Central memory CD8-positive, alpha-beta T cell (primary cell): ENCODE data around the gene IL18R1.

Source experiments
- ATAC-seq: fragments of 150-1000 bp; cut with Tn5 transposase; replicated peaks from 2 replicates; pipeline ENCODE4 v1.10.0; 2022; ENCODE audit warnings: mild to moderate bottlenecking, moderate FRiP score, moderate number of reproducible peaks; ENCODE audit not compliant: poor library complexity, severe bottlenecking; ENCODE audit errors: extremely low read depth
- DNase-seq, 2 donors: peaks; one replicate each; pipeline ENCODE4 v3.0.0; 2021; ENCODE audit warnings: low spot score in 2 of 2
- H3K27ac Mint-ChIP-seq: one replicate; pipeline ENCODE4 v1.8.0; 2022; ENCODE audit warnings: low read depth, mild to moderate bottlenecking, moderate library complexity, mixed read lengths
- H3K27me3 Mint-ChIP-seq: one replicate; pipeline ENCODE4 v1.8.0; 2022; ENCODE audit warnings: mixed read lengths
- H3K36me3 Mint-ChIP-seq: one replicate; pipeline ENCODE4 v1.8.0; 2022; ENCODE audit warnings: mild to moderate bottlenecking, moderate library complexity, mixed read lengths; ENCODE audit not compliant: insufficient read depth
- H3K4me1 Mint-ChIP-seq: one replicate; pipeline ENCODE4 v1.8.0; 2022; ENCODE audit warnings: mixed read lengths
- H3K4me3 Mint-ChIP-seq: one replicate; pipeline ENCODE4 v1.8.0; 2022; ENCODE audit warnings: mild to moderate bottlenecking, moderate library complexity, mixed read lengths
- H3K9me3 Mint-ChIP-seq: one replicate; pipeline ENCODE4 v1.8.0; 2022; ENCODE audit warnings: mixed read lengths

IL18R1 gene

DNA sequence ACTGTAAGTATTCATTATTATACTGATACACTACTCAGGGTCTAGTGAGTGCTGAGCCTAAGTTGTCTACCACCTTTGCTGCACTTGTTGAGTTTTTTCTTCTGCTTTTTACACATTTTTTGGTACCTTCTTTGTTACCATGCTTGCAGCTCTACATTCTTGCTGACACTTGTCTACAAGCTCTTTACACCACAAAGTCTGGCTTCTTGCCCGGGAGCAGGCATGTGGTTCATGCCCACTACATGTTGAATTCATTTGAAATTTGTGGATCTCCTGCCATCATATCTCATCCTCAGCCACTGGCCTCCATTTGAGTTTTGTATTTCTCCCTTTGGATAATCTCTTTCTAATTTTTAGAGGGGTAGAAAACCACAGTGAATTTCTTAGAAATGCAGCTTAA is 29.9 kb downstream of the IL18R1 start:
- peaks cover 13% of the 10 kb centered on the region for H3K4me1 Mint-ChIP-seq
- no peak overlapping the region for H3K4me3 Mint-ChIP-seq
- peaks cover 6% of the 10 kb centered on the region for H3K36me3 Mint-ChIP-seq
- no peaks in the 10 kb centered on the region for H3K27me3 Mint-ChIP-seq
- H3K9me3 Mint-ChIP-seq: peaks cover 9% of the 10 kb centered on the region
- no peak for ATAC-seq
- no peak for DNase-seq
- no peak overlapping the region for H3K27ac Mint-ChIP-seq

DNA sequence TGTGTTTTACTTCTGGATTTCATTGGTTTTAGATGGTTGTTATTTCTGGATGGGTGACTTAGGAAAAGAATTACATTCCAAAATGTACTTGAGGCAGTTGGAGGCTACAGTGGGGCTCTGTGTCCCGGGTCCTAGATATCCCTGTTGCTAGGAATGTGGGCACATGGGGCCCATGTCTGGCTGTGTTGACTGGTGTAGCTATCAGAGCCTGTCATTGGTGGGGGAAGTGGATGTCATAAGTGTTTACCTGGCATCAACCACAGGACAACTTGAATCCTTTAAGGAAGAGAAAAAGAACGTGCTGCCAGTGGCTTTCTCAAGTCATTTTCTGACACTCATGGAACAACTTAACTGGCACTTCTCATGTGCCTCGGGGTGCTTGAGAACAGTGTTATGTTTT is 30.4 kb downstream of the IL18R1 start:
- H3K4me3 Mint-ChIP-seq: no peak overlapping the region
- H3K9me3 Mint-ChIP-seq: peaks cover 9% of the 10 kb centered on the region
- peaks cover 6% of the 10 kb centered on the region for H3K36me3 Mint-ChIP-seq
- ATAC-seq: no peak
- no peak for DNase-seq
- no peaks in the 10 kb centered on the region for H3K27me3 Mint-ChIP-seq
- H3K4me1 Mint-ChIP-seq: peaks cover 12% of the 10 kb centered on the region
- H3K27ac Mint-ChIP-seq: no peak overlapping the region

DNA sequence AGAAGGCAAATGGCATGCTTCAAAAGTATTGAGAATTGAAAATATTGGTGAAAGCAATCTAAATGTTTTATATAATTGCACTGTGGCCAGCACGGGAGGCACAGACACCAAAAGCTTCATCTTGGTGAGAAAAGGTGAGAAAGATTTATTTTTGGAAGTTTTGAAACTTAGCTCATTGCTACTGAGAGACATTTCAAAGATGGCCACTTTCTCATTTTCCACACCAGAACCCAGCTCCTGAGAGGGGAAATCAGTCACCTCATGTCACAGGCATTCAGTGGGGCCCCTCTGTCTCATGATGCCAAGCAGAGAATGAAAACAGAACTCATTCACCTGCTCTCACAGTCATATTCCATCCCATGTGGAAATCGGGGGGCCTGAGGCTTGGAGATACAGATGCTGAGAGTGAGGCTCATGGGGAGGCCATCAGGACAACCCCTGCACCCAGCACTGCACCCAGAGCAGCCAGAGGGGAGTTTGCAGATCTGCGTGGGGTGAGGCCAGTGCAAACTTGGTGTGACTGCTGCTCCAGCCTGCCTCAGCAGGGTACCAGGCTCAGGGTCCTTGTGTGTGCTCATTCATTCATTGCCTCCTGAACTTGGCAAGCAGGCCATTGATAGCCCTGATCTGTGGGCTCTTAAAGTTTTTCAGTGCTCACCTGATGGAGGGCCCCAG is 31.4 kb downstream of the IL18R1 start:
- ATAC-seq (no peak), DNase-seq (no peak)
- H3K27me3 Mint-ChIP-seq: no peaks in the 10 kb centered on the region
- peaks cover 22% of the 10 kb centered on the region for H3K4me1 Mint-ChIP-seq
- peaks cover 9% of the 10 kb centered on the region for H3K9me3 Mint-ChIP-seq
- H3K27ac Mint-ChIP-seq: no peak overlapping the region
- no peak overlapping the region for H3K4me3 Mint-ChIP-seq
- peaks cover 6% of the 10 kb centered on the region for H3K36me3 Mint-ChIP-seq

DNA sequence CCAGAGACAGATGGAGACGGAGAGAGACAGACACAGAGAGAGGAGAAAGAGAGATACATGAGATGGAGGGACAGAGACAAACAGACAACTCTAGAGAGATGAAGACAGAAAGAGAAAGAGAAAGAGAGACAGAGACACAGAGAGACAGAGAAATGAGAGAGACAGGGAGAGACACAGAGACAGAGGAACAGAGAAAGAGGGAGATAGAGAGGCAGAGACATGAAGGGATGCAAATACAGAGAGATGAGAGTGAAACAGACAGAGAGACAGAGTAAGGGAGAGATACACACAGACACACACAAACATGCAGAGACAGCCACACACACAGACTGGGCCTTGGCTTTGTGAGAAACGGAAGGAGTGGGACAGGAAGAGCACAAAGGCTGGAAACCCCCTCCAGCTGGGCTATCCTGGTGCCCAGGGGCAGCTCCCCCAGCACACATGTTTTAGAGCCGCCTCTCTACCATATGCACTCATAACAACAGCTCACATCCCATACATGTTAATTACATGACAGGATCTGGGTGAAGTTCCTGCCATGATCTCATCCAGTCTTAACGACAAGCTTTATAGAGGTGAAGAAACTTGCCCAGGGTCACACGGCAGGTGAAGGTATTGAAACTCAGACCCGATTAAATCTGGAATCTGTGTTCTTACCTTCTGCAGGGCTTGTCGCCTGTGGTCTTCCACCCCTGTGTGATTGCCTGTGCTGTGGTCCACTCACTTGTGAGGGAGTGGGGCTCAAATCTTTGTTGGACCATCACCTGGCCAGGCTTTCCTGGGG is 32.4 kb downstream of the IL18R1 start:
- DNase-seq (no peak), ATAC-seq (no peak)
- no peak overlapping the region for H3K27ac Mint-ChIP-seq
- H3K36me3 Mint-ChIP-seq: peaks cover 6% of the 10 kb centered on the region
- peaks cover 9% of the 10 kb centered on the region for H3K9me3 Mint-ChIP-seq
- no peaks in the 10 kb centered on the region for H3K27me3 Mint-ChIP-seq
- H3K4me1 Mint-ChIP-seq: peaks cover 25% of the 10 kb centered on the region
- H3K4me3 Mint-ChIP-seq: no peak overlapping the region

DNA sequence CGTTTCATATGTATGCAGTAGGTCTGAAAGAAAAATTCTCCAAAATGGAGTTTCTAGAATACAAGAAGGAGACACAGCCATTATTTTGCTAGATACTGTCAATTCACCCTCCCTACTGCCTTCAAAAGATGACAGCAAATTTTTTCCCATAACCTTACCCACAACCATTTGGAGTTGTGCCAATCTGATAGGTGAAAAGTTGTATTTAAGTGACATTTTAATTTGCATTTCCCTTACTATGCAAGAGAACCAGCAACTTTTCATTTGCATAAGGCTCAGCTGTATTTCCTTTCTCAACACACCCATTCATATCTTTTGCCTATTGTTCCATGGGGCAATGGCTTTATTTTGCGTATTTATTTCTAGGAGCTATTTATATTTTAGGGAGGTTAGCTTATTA is 36.0 kb downstream of the IL18R1 start:
- ATAC-seq: peak; percentile 68
- H3K4me1 Mint-ChIP-seq: peaks cover 25% of the 10 kb centered on the region

DNA sequence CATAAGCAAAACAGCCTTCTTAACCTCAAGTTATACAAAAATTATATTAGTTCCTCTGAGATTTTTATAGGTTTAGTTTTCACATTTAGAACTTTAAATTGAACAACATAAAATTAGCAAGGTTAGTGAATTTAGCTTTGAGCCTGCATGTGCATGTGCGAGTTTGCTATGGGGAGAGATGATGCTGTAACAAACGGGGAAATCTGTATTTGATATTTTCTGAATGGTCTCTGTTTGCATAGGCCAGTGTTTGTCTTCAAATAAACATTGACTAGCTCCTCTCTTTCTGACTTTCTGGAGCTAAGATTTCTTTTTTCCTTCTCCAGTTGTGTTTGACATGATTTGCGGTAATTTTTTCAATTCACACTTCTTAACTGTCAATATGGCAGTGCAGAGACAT is 36.5 kb downstream of the IL18R1 start:
- H3K9me3 Mint-ChIP-seq: no peaks in the 10 kb centered on the region
- H3K27ac Mint-ChIP-seq: no peak overlapping the region
- ATAC-seq: no peak
- H3K4me3 Mint-ChIP-seq: no peak overlapping the region
- peaks cover 25% of the 10 kb centered on the region for H3K4me1 Mint-ChIP-seq
- no peak for DNase-seq
- H3K27me3 Mint-ChIP-seq: no peaks in the 10 kb centered on the region
- H3K36me3 Mint-ChIP-seq: peaks cover 3% of the 10 kb centered on the region

More for the DNA sequence above, 36.0 kb downstream of the IL18R1 start:
- Mint-ChIP-seq H3K4me3 (no peak overlapping the region), H3K9me3 (no peaks in the 10 kb centered on the region), H3K27me3 (no peaks in the 10 kb centered on the region), H3K27ac (peak overlapping the region; percentile 39), H3K36me3 (peaks cover 3% of the 10 kb centered on the region)
- DNase-seq: no peak

DNA sequence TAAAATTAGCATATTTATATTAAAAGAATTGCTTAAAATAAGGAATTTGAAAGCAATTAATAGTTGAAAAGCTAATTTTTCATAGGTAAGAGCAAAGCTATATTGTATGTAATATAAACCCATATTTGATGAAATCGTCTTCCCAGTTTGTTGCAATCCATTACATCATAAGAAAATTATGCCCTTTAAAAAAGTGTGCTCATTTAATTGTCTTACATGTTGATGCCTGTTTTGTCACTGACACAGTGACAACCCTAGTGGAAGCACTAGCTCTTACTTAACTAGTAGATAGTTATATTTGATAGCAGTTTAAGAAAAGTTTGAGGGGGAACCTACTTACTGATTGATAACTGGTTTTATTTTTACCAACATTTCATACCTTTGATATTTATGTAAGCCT is 37.3 kb downstream of the IL18R1 start:
- Mint-ChIP-seq H3K4me3 (no peak overlapping the region), H3K4me1 (peaks cover 19% of the 10 kb centered on the region), H3K36me3 (peaks cover 3% of the 10 kb centered on the region), H3K27ac (no peak overlapping the region), H3K27me3 (no peaks in the 10 kb centered on the region), H3K9me3 (no peaks in the 10 kb centered on the region)
- DNase-seq: no peak
- no peak for ATAC-seq

DNA sequence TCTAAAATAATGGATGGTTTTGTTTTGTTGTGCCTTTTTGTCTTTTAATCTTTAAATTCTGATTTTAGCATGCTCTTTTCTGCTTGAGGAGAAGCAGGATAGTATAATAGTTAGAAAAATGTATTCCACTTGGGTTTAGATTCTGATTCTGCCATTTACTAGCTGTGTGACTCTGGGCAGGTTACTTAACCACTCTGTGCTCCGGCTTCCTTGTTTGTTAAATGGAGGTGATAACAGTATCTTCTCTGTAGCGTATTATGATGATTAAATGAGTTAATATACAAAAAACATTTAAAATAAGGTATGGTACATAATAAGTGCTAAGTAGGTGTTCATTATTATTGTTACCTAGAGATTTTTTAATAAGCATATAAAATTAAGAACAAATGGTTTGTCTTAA is 40.4 kb downstream of the IL18R1 start:
- no peaks in the 10 kb centered on the region for H3K27me3 Mint-ChIP-seq
- H3K4me1 Mint-ChIP-seq: peaks cover 13% of the 10 kb centered on the region
- H3K9me3 Mint-ChIP-seq: no peaks in the 10 kb centered on the region
- no peak for DNase-seq
- peaks cover 3% of the 10 kb centered on the region for H3K36me3 Mint-ChIP-seq
- no peak overlapping the region for H3K27ac Mint-ChIP-seq
- no peak overlapping the region for H3K4me3 Mint-ChIP-seq
- ATAC-seq: no peak

DNA sequence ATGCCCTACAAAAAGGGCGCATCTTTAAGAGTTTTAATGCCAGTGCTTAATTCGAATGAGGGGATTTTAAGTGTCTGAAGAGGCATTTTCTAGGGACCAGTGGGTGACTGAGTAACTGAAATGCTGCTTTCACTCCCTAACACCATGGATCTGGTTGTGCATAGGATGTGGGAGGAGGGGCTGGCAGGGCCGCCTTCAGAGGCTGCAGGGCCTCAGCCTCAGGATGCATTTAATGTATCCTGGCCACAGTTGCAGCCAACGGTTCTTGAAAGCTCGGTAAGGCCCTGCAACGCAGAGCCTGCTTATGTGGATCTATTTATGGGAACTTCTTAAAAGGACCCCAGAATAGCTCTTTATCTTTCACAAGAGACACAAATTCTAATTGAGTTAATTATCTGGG is 41.6 kb downstream of the IL18R1 start:
- H3K27ac Mint-ChIP-seq: no peak overlapping the region
- ATAC-seq (no peak), DNase-seq (no peak)
- no peaks in the 10 kb centered on the region for H3K9me3 Mint-ChIP-seq
- peaks cover 1% of the 10 kb centered on the region for H3K36me3 Mint-ChIP-seq
- H3K27me3 Mint-ChIP-seq: no peaks in the 10 kb centered on the region
- peaks cover 9% of the 10 kb centered on the region for H3K4me1 Mint-ChIP-seq
- H3K4me3 Mint-ChIP-seq: no peak overlapping the region

DNA sequence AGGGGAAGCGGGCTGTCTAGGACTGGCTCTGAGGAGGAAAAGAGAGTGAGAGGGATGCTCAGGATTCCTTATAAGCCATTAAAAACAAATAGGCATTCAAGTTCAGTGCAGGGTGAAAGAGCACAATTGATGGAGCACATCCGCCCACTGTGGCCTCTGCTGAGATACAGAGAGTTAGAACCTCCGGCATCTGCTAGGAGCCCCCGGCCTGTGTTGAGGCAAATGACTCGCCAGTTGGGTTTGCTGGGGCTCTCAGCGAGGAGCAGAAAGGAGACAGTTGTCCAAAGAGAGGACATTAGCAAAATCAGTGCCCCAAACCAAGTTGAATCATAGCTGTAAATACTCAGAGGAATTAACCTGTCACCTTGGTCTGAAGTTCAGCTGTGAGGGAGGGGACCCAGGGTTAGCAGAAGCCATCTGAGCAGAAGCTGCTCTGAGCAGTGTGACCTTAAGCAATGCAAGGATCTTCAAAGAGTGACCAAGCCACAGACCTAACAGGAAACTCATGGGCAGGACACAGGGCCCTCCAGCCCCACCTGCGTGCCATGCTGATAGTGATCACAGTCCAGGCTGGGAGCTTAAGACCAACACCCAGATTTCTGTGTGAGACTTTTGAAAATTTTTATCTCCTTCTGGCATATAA is 44.0 kb downstream of the IL18R1 start:
- no peaks in the 10 kb centered on the region for H3K36me3 Mint-ChIP-seq
- no peak overlapping the region for H3K4me3 Mint-ChIP-seq
- H3K4me1 Mint-ChIP-seq: peaks cover 8% of the 10 kb centered on the region
- no peaks in the 10 kb centered on the region for H3K27me3 Mint-ChIP-seq
- DNase-seq (no peak), ATAC-seq (no peak)
- no peaks in the 10 kb centered on the region for H3K9me3 Mint-ChIP-seq
- H3K27ac Mint-ChIP-seq: peak overlapping the region; percentile 52

DNA sequence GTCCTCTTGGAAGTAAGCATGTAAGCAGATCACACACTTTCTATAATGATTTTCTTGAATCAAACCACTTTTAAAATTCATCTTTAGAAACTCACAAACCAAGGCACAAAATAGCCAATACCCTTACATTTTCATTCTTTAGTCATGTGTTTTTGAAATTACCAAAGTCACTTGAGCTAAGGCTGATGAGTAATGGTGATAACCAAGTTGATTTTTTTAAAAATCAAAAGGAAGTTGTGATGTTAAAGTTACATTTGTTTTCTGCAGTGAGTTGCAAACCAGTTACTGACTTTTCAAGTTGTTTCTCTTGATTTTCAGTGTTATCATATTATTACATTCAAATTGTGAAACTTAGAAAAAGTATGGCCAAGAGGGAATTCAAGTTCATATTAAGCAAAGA is 45.9 kb downstream of the IL18R1 start:
- ATAC-seq (no peak), DNase-seq (no peak)
- Mint-ChIP-seq H3K4me1 (peaks cover 8% of the 10 kb centered on the region), H3K9me3 (no peaks in the 10 kb centered on the region), H3K27ac (no peak overlapping the region), H3K4me3 (no peak overlapping the region), H3K27me3 (no peaks in the 10 kb centered on the region), H3K36me3 (no peaks in the 10 kb centered on the region)

DNA sequence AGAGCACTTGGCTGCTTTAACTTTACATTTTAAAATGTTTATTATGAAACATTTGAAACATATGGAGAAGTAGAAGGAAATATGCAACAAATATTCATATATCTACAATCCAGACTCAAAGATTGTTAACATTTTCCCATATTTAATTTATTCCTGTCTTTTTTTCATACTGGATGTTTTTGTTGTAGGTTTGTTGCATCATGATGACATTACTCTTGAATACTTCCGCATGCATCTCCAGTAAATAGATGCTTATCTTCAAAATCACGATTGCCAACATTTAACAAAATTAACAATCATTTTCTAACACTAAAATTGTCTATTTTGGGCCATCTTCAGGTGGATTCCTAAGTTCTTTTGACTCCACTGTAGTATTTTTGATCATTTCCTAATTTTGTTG is 46.3 kb downstream of the IL18R1 start:
- no peak for ATAC-seq
- no peaks in the 10 kb centered on the region for H3K36me3 Mint-ChIP-seq
- DNase-seq: no peak
- H3K4me1 Mint-ChIP-seq: peaks cover 8% of the 10 kb centered on the region
- H3K27ac Mint-ChIP-seq: no peak overlapping the region
- no peak overlapping the region for H3K4me3 Mint-ChIP-seq
- H3K9me3 Mint-ChIP-seq: no peaks in the 10 kb centered on the region
- H3K27me3 Mint-ChIP-seq: no peaks in the 10 kb centered on the region

DNA sequence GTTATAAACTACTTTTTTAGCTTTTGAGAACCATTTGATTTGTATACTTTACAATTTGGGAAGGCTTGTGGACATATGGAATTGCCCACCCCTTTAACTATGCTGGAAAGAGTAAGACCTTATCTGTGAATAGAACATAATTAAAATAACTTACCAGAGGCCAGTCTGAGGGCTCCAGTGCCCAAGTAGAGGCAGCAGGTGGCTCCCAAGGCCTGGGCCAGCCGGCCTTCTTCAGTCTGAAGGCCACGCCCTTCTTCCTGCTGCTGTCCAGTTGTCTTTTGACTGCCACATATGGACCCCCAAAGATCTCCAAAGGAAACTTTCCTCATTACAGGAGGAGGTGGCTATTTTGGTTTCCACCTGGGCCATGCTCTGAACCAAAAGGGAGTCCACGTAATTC is 55.4 kb downstream of the IL18R1 start:
- DNase-seq: no peak
- ATAC-seq: no peak
- Mint-ChIP-seq H3K4me3 (no peak overlapping the region), H3K27me3 (no peaks in the 10 kb centered on the region), H3K9me3 (no peaks in the 10 kb centered on the region), H3K4me1 (no peaks in the 10 kb centered on the region), H3K27ac (no peak overlapping the region), H3K36me3 (peaks cover 2% of the 10 kb centered on the region)
